GM19467 (cell line): ENCODE results near the gene SELENOS.
"Not testable (repeated sequence)": the region's sequence is repeated elsewhere in the genome, so short reads cannot be mapped to it uniquely, and the experiment has no call there.

Source experiments
- ATAC-seq: cut with Tn5 transposase; IDR thresholded peaks from one replicate; pipeline ENCODE4 v1.9.1; 2021; ENCODE audit warnings: mild to moderate bottlenecking, moderate library complexity; ENCODE audit not compliant: unreplicated experiment

Gene SELENOS

DNA sequence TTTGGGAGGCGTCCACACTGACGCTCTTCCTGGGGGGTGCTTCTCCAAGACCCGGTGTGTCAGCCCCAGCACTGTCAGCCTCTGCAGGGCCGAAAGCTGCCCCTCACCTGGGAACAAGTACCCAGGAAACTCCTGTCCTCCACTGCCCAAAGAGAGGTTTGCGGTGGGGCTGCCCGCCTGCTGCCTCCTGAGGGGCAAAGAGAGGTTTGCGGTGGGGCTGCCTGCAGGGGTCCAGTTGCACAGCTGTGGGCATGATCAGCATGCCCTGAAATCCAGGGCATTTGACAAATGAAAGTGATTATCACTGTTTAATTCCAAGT lies 32.8 kb upstream of the SELENOS start:
- ATAC-seq: no peak

DNA sequence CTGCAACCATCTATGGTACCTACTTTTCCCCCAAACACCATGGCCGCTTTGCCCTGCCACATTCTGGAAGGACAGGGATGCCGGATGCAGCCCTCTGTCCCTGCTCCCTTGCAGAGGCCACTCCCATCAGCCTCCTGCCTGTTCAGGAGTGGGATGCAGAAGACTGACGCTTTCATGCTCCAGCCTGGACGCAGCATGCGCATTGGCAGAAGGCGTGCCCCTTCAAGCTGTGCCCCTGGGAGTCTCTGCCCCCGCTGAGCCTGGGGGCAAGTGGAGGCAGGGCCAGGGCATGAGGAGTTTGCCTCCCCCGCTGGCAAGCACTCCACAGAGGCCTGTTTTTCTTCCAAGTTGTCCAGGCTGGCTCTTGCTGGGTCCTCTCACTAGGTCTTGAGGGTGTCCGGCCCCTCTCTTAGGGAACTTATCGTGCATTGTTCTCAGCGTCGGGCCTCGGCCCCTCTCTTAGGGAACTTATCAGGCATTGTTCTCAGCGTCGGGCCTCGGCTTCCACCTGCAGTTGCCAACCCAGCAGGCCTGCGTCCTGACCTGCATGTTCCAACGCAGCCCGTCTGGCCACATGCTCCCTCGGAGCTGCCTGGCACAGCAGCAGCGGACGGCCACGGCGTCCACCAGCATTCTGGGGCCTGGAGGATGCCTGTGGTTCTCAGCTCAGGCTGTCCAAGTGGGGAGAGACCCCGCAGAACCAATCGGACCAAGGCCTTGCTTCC lies 32.3 kb upstream of the SELENOS start:
- ATAC-seq: no peak

DNA sequence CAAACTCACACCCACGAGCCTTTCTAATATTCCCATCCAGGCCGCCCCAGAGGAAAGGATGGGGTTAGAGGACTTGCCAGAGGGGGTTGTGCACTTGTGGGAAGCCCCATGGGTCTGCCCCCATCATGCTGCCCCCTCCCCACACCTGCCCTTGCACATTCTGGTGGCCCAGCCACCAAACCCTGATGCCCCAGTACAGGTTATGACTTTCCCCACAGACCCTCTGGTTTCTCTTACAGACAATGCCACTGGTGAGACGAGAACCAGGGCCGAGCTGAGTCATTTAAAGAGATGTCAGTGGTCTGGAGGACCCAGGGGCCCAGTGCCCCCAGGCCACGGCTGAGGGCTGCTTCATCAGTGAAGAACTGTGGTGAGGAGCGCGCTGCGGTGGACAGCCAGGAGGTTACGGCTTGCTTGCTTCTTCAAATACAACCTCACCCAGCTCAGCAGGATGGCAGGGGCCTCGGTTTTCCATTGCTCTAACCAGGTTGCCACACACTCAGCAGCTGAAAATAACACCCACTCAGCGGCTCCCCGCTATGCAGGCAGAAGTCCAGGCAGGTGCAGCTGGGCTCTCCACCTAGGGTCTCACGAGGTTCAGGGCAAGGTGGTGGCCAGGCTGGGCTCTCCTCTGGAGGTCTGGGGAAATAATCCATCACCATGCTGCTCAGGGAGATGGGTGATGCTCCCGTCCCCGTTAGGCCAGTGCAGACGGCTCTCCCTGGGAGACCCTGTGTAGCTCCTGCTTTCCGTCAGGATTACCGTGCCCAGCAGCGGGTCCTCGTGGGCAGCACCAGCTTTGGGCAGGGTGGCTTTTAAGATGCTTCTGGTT lies 31.5 kb upstream of the SELENOS start:
- ATAC-seq: no peak

DNA sequence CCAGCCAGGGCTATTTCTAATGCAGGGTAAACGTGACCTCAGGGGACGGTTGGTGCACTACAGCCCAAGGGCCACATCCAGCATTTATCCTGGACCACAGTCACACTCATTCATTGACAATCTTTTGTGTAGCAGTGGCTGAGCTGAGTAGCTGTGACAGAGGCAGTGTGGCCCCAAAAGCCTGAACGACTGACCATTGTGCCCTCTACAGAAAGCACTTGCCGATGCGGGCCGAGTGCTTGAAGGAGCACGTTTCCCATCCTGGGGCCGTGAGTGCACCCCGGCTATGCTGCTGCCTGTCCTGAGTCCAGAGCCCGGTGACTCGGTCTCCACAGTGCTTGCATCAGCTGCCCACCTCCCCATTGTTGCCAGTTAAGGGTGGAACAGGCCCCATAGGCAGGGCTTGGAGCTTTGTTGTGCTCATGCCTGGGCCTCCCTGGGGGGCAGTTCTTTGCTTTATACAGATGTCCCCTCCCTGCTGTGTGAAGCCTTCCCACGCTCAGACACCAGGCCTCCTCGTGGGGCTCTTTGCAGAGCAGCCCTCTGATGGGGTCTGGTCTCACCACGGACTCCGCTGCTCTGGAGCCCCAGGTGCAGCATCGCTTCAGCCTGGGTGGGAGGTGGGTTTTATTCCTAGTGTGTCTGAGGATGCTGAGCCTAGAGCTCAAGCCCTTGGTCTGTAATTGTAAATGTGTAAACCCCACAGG lies 30.8 kb upstream of the SELENOS start:
- ATAC-seq: no peak

DNA sequence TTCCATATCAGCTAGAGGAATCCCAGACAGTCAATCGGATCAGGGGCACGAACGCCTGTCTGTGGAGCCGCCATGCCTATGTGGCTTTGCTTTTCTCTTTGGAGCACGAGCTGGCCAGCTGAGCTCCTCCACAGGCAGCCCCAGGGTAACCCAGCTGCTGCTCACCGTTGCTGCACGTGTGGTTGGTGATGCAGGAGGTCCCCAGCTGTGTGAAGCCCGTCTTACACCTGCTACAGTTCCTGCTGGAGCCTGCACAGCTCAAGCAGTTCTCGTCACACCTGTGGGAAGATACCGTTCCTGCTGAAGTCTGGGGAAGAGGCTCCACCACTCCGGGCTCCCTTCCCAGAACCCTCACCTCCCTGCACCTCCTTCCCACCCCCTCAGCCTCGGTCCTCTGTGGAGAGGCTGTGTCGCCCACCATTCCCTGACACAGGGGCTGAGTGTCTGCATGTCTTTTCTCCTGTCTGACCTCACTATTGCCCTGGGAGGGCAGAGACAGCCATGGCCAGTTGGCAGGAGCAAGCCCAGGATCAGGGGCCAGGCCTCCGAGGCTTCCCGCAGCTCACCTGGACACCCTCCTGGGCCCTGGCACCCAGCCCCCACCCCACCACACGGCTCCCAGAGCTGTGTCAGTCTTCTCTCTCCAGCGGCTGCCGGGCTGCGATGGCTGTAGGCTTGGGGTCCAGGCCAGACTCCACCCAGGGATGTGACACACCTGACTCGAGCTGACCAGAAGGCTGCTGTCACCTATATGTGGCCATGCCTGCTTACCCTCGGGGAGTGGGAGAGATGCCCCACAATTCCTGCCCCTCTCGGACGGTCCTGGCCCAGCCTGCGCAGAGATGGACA lies 30.0 kb upstream of the SELENOS start:
- no peak for ATAC-seq

DNA sequence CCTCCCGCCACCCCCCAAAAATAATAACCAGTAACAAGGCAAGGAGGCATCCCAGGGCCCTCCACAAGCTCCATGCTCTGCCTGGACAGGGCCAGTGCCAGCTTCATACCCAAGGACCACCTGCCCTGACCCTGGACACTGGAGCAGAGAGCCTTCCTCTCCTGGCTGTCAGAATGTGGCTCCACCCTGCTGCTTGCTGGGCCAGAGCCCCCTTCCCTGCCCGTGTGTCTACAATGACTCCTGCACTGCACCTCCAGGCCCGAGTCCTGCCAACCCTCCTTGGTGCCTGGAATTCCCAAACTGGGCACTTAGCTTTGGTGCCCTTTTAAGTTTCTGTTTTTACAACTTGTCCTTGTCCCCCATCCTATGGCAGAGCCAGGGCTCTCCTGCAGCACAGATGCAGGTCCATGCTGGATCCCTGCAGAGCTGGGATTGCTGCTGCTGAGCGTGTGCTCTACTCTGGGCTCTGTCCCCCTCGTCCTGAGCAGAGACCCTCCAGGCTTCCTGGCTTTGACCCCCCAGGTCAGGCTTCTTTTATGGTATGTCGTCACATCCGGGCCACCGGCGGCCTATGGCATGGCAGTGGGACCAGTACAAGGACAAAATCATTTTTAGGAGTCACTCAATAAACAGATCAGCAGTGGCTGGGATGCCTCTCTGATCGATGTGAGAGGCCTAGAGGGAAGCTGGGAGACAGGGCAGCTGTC lies 29.2 kb upstream of the SELENOS start:
- no peak for ATAC-seq

DNA sequence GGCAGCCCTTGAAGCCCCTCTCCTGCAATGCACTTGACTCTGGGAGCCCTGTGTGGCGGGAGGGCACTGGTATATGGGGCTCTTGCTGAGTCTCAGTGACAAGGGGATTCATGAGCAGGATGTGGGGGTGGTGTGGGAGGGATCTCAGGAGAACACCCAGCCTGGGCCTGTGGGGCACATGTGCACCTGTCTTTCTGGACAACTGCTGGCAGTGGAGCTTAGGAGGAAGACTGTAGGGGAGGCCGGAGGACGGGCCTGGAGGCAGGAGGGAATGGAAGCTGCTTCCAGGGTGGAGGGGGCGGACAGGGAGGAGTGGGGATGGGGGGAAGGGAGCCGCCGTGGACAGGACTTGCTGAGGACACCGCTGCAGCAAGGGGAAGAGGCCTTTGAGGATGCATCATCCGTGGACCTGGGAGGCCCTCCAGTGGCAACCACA lies 28.6 kb upstream of the SELENOS start:
- ATAC-seq: no peak

DNA sequence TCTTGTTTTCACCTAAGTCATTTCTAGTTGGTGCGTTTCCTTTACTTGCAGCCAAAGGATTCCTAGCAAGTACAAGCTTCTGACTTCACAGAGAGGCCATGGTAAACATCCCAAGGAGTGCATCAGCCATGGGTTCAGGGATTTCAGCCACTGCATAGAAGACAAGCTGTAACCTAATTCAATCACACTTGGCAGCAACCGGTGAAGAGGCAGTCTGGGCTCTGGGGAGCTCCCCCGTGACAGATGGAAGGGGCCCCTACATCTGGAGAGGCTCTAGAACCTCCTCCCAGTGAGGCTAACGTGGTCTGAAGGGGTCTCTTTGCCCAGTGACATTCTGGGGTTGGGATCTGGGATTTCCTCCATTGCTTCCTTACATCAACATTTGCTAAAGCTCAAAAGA lies 26.1 kb upstream of the SELENOS start:
- ATAC-seq: no peak

DNA sequence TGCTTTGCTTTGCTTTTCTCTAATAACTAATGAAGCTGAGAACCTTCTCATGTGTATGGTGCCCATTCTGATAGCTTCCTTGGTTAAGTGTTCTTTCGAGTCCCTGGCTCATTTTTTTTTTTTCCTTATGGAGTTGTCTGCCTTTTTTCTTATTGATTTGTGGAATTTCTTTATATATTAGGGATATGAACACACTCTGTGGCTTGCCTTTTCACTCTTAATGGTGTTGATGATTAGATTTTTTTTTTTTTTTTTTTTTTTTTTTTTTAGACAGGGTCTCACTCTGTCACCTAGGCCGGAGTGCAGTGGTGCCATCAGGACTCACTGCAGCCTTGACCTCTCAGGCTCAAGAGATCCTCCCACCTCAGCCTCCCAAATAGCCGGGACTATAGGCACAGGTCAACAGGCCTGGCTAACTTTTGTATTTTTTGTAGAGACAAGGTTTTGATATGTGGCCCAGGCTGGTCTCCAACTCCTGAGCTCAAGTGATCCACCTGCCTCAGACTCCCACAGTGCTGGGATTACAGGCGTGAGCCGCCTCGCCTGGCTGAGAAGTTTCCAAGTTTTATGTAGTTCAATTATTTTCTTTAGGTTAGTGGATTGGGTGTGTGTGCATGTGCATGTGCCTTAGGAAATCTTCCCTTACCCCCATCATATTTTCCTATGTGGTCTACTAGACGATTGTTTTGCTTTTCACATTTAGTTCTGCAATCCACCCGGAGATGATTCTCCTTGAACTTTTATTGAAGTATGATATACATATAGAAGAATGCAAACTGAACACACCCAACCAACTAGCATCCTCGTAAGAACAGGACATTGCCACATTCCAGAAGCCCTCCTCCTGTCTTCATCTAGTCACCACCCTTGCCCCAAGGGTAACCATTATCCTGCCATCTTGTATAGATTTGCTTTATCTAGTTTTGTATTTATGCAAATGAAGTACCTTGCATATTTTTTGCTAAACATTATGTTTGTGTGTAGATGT lies 19.4 kb upstream of the SELENOS start:
- no peak for ATAC-seq

DNA sequence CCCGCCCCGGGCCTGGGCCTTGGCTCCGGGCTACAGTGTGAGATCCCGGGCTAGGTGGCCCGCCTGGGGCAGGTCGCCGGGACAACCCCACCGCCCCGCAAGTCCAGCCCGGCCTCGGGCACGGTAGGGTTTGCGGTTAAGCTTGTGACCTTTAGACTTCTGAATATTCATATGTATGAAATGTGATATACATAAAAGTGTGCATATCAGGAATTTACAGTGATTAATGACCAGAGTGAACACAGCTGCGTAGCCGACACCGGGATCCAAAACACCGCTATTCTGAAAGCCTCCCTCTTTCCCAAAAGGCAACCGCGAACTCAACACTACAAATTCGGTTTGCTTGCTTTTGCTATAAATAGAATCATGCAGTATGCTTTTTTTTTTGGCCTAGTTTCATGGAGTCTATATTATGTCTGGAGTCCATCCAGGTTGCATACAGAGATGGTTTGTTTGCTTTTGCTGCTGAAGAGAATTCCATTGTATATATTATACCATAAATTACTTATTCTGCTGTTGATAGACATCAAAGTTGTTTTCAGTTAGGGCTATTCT lies 18.4 kb upstream of the SELENOS start:
- no peak for ATAC-seq

DNA sequence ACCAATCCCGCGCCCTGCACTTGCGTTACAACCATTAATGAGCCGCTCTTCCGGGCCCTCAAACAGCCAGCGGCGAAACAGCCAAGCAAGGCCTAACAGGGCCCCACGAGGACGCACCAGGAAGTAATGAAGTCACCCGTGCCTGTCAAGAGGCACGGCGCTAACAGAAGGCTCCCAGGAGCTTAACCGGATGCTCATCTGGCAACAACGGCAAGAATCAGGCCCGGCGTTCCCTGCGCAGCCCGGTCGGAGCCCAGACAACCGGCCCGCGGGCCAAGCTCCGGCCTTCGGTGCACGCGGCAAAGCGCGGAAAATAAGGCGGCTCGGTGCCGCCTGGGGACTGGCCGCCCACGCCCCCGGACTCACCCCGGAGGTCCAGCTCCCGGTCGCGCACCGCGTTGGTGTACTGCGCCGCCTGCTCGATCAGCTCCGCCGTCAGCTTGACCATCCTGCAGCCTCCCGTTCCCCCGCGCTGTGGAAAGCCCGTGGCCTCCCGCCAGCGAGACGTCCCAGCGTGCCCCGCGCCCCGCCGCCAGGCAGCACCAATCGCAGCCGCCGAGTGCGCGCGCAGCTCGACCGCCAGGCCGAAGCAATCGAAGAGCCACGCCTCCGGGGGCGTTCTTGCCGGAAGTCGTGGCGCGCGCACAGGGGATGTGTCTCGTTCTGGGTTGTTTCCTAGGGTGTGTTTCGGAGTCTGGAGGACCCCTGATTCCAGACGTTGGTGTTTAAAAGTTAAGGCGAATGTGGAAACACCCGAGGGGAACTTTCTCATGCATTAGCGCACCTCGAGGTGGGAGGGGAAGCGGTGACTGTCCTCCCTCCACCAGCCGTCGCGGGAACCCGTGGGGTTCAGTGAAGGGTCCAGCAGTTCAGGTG lies 17.7 kb upstream of the SELENOS start, which contains the start of gene SNRPA1:
TSS of gene SNRPA1 (minus strand) at position 518 of the 876 bp plus-strand sequence. CDS start at position 448, 70 bp downstream.
- peak; percentile 67 for ATAC-seq

DNA sequence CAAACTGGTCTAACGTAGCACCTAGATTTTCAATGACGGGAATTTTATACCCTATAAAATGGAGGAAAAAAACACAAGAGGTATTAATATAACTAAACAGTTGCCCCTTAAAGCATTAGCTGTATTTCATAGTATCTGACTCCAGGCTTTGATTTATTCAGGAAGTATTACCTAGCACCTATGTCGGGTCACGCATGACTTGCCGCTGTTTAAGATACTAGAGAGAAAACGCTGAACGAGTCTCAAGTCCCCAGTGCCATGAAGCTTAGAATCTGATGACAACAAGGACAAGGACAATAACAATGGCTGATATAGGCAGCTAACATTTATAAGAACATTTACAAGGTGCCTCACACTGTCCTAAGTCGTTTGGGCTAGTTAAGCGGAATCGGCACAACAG lies 15.8 kb upstream of the SELENOS start:
- no peak for ATAC-seq

DNA sequence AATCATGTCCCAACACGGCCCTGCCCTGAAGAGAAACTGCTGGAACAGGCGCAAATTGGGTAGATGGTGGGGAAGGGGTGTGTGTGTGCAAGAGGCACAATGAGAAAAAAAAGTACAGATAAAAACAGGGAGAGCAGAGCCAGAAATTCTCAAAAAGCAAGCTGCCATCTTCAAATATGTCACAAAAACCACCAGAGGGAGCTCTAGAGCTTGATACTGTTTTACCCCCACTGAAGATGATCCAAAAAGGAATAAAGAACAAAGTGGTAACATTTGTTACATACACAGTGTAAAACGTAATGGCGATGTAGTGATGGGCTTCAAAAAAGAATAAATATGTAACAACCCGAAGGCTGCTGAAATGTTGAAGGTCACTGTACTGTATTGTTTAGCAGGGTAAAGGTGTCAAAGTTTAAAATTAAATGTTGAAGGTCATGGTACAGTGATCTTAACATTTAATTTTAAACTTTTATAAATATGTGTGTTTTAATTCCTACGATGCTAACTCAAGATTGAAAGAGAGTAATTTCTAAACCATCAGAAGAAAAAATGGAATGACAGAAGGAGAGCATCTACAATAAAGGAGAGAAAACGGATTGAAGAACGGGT lies 11.7 kb upstream of the SELENOS start:
- ATAC-seq: no peak

DNA sequence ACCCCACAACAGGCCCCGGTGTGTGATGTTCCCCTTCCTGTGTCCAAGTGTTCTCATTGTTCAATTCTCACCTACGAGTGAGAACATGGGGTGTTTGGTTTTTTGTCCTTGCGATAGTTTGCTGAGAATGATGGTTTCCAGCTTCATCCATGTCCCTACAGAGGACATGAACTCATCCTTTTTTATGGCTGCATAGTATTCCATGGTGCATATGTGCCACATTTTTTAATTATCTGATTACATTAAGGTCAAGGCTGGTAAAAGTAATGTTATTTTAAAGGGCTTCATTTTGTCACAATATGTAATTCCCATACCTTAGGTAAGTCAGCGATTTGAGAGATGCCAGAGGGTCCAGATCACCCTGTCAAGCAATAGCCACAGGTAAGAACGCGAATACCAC lies 10.1 kb upstream of the SELENOS start:
- not testable (repeated sequence) for ATAC-seq

DNA sequence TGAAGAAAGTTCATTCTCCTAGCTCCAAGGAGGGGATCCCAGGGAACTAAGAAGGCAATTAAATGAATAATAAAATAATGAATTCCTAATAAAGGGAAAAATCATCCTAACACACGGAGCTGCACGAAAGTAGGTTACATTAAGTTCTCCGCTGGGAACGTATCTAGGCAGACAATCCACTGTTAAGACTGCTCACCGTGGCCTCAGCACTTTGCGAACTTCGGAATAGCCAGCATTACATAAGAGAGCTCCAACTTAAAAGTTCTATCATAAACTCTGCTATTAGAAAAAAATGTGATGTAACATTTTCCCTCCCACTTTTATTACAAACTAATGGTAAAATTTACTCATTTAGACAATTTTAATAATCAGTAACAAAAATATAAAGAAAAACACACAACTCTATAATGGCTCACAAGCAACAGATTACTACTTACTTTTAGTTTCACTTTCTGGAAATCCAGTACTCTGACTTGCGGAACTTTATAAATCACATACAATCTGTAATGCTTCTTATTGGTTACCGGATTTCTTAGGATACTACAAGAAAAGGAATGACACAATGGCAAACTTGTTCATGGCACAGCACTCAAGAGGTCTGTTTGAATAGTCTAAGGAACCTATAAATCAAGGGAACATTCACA lies 9.3 kb upstream of the SELENOS start:
- no peak for ATAC-seq

DNA sequence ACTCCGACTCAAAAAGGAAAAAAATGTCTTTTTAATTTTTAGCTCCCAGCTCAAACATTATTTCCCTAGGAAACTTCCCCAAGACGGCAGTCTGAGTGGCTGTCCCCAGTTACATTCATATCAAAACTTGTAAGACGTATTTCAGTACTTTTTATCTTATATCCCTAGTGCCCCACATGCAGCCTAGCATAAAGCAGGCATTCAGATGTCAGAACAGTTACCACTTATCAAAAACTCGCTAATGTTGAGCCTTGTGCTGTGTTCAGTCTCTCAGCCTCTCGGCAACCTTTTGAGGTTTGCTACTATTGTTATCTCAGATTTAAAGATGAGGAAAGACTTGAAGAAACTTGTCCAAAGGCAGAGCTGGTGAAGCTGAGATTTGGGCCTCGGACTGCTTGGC lies 6.6 kb upstream of the SELENOS start:
- no peak for ATAC-seq

DNA sequence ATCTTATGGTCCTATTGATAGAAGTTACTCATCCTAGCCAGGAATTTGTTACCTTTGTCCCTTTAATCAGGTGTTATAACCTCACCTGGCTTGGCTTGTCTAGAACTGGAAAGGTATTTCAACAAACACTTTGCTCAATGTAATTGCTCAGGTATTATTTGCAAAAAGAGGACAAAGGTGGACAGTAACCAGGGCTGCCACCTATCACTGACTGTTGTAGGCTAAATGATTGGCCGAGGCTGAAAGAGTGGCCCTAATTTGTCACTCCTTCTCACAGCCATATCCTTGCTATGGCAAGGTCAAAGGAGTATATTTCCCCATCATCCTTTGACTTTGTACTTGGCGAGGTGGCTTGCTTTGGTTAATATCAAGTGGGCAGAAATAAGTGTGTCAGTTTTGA lies 2.7 kb upstream of the SELENOS start:
- no peak for ATAC-seq
